ENCODE results near the gene VCPKMT.

- no peak for TF ChIP-seq POLR2A (IDR thresholded peaks at IDR 0.05)
- no peak for TF ChIP-seq CTCF (IDR thresholded peaks at IDR 0.05)
Observed at GRCh38 chr14:50062438-50063085, 53.8 kb downstream of the VCPKMT start.
